ENCODE measurements around the gene GHR. TPM values are rescaled to one million over a fixed set of nuclear protein-coding genes. Genes with fewer than 3 reads are reported as not detected.

GHR gene
- total and polyA plus RNA-seq, 7 donors = 0.46 to 22.8 (median 9.1) TPM

- WGBS, 2 donors = 29 to 66% methylated on average over 2 of the region's 2 CpGs
- Histone ChIP-seq H3K27ac (no peak overlapping the region), H3K4me3 (no peak overlapping the region), H3K4me1 (no peaks in the 10 kb centered on the region), H3K9me3 (no peaks in the 10 kb centered on the region), H3K36me3 (no peaks in the 10 kb centered on the region), H3K27me3 (no peaks in the 10 kb centered on the region)
- DNase-seq = no peak
- intact Hi-C loops (cut with DNase I) = no loop called here
- TF ChIP-seq POLR2A (IDR thresholded peaks at IDR 0.05) (no peak), EP300 (IDR thresholded peaks at IDR 0.05) (no peak), CTCF (IDR thresholded peaks at IDR 0.05) (no peak), POLR2AphosphoS5 (IDR thresholded peaks at IDR 0.05) (no peak)
Observed at GRCh38 chr5:42636425-42636824, 213.2 kb downstream of the GHR start.

- TF ChIP-seq EP300 (IDR thresholded peaks at IDR 0.05) = no peak
- no peak for TF ChIP-seq CTCF (IDR thresholded peaks at IDR 0.05)
- TF ChIP-seq POLR2AphosphoS5 (IDR thresholded peaks at IDR 0.05) = no peak
- no peak for TF ChIP-seq POLR2A (IDR thresholded peaks at IDR 0.05)
- 44 to 76% methylated on average over 1 of the region's 1 CpG for WGBS, 2 donors
Observed at GRCh38 chr5:42636946-42637345, 213.7 kb downstream of the GHR start.

GRCh38 chr5:42638972-42639371 lies 215.7 kb downstream of the GHR start:
- 86 to 90% methylated on average over 3 of the region's 3 CpGs for WGBS, 2 donors
- intact Hi-C loops (cut with DNase I) = no loop called here

More at GRCh38 chr5:42636946-42637345, 213.7 kb downstream of the GHR start:
- Histone ChIP-seq H3K4me1 (no peaks in the 10 kb centered on the region), H3K36me3 (no peaks in the 10 kb centered on the region), H3K27ac (no peak overlapping the region), H3K9me3 (no peaks in the 10 kb centered on the region), H3K4me3 (no peak overlapping the region), H3K27me3 (no peaks in the 10 kb centered on the region)
- intact Hi-C loops (cut with DNase I) = no loop called here
- DNase-seq = no peak

GRCh38 chr5:42640835-42641234 lies 217.6 kb downstream of the GHR start:
- H3K27me3 ChIP-seq = no peaks in the 10 kb centered on the region
- no peaks in the 10 kb centered on the region for H3K36me3 ChIP-seq
- no peak for DNase-seq
- 88 to 90% methylated on average over 2 of the region's 2 CpGs for WGBS, 2 donors
- no peak overlapping the region for H3K4me3 ChIP-seq
- H3K9me3 ChIP-seq = no peaks in the 10 kb centered on the region
- TF ChIP-seq EP300 (IDR thresholded peaks at IDR 0.05) (no peak), POLR2A (IDR thresholded peaks at IDR 0.05) (no peak), POLR2AphosphoS5 (IDR thresholded peaks at IDR 0.05) (no peak), CTCF (IDR thresholded peaks at IDR 0.05) (no peak)
- no peaks in the 10 kb centered on the region for H3K4me1 ChIP-seq
- H3K27ac ChIP-seq = no peak overlapping the region
- intact Hi-C loops (cut with DNase I) = no loop called here

More at GRCh38 chr5:42638972-42639371, 215.7 kb downstream of the GHR start:
- Histone ChIP-seq H3K36me3 (no peaks in the 10 kb centered on the region), H3K4me3 (no peak overlapping the region), H3K27me3 (no peaks in the 10 kb centered on the region), H3K4me1 (no peaks in the 10 kb centered on the region), H3K9me3 (no peaks in the 10 kb centered on the region), H3K27ac (no peak overlapping the region)
- no peak for DNase-seq
- TF ChIP-seq CTCF (IDR thresholded peaks at IDR 0.05) (no peak), EP300 (IDR thresholded peaks at IDR 0.05) (no peak), POLR2AphosphoS5 (IDR thresholded peaks at IDR 0.05) (no peak), POLR2A (IDR thresholded peaks at IDR 0.05) (no peak)

- H3K36me3 ChIP-seq = no peaks in the 10 kb centered on the region
- TF ChIP-seq POLR2AphosphoS5 (IDR thresholded peaks at IDR 0.05) (no peak), EP300 (IDR thresholded peaks at IDR 0.05) (no peak), POLR2A (IDR thresholded peaks at IDR 0.05) (no peak), CTCF (IDR thresholded peaks at IDR 0.05) (no peak)
- intact Hi-C loops (cut with DNase I) = no loop called here
- no peak overlapping the region for H3K4me3 ChIP-seq
- WGBS, 2 donors = 75 to 85% methylated on average over 4 of the region's 4 CpGs
- no peak for DNase-seq
- H3K4me1 ChIP-seq = no peaks in the 10 kb centered on the region
- no peaks in the 10 kb centered on the region for H3K9me3 ChIP-seq
- no peak overlapping the region for H3K27ac ChIP-seq
- no peaks in the 10 kb centered on the region for H3K27me3 ChIP-seq
Observed at GRCh38 chr5:42641336-42642005, 218.2 kb downstream of the GHR start.
